Motor neuron (in vitro differentiated cells): ENCODE results near the gene FAIM2. TPM values are rescaled to one million over a fixed set of nuclear protein-coding genes. Genes with fewer than 3 reads are reported as not detected.

Experiments
- ATAC-seq, 8 experiments: fragments of 200-7000 bp; cut with Tn5 transposase; replicated peaks in 6 of 8; 2 replicates each; pipeline ENCODE4 v1.8.0; 2021; ENCODE audit warnings: mild to moderate bottlenecking in 8 of 8, moderate library complexity in 8 of 8
- H3K27ac ChIP-seq, 2 donors: fragments of 250-450 bp; sonication (Bioruptor Pico); 2 replicates each; pipeline ENCODE4 v1.9.0; 2021; ENCODE audit warnings: antibody characterized with exemption in 2 of 2, mild to moderate bottlenecking in 2 of 2, moderate library complexity in 1 of 2
- H3K4me1 ChIP-seq, 2 donors: fragments of 250-450 bp; sonication (Bioruptor Pico); replicated peaks in 1 of 2; 2 replicates each; pipeline ENCODE4 v1.6.1; 2021; ENCODE audit warnings: antibody characterized with exemption in 2 of 2, mild to moderate bottlenecking in 2 of 2, moderate library complexity in 1 of 2
- H3K4me3 ChIP-seq, 5 donors: fragments of 250-450 bp; sonication (Bioruptor Pico); 2 replicates each; pipeline ENCODE4 v1.9.0; 2021; ENCODE audit warnings: antibody characterized with exemption in 5 of 5, mild to moderate bottlenecking in 5 of 5, moderate library complexity in 4 of 5
- WGBS, 10 experiments: fragments of 450-650 bp; shearing (Covaris generic); methylation state at CpG; one replicate each; pipeline ENCODE4 v1.0.0; 2022; 5-methylcytosine and 5-hydroxymethylcytosine counted together
- in situ Hi-C, 9 experiments: fragments of 400-800 bp; cut with MboI; loops; one replicate each; pipeline ENCODE4 v1.15.0; 2021; ENCODE audit warnings: low sequenced_read_pairs in 9 of 9, low pct_unique_long_range_greater_than_20kb in 2 of 9; ENCODE audit not compliant: unreplicated experiment in 9 of 9
- total RNA-seq, 8 experiments: library from RNA; unstranded; fragments of 300-600 nt; gene quantifications; 2 replicates each; pipeline versions ENCODE4 v1.2.3 to v1.2.4, GENCODE V29; 2022

FAIM2 gene
- total RNA-seq, 8 experiments from 2014 or later = 0.51 to 17.5 (median 15.6) TPM; not detected in 1

DNA sequence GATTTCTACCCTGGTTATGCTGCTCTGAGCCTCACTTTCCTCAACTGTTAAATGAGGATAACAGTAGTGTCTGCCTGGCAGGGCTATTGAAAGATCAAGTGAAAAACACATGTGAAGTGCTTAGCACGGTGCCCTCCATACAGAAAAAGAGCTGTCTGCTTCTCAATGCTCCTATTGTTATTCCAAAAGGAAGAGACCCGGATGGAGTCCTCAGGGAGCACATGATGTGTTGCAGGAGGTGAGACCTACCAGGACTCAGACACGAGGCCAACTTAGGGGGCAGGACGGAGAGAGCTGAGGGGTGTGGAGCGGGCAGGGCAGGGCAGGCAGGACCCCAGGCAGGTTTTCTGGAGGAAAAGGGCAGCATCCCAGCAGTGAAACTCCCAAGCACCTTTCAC lies 8.9 kb downstream of the FAIM2 start:
- Histone ChIP-seq H3K4me1 (peaks cover 9 to 11% of the 10 kb centered on the region in 2 donors), H3K27ac (peak overlapping the region in 1 of 2 donors; percentile 4), H3K4me3 (no peak overlapping the region)
- in situ Hi-C loops = no loop called here
- ATAC-seq = peak in 5 of 8 experiments; percentile 9 to 48 (median 32)
- WGBS, 10 experiments = 17 to 60% (median 40%) methylated on average over 1 to 4 of the region's 5 CpGs; no CpG with 5 or more reads in 6 of the 10 experiments

DNA sequence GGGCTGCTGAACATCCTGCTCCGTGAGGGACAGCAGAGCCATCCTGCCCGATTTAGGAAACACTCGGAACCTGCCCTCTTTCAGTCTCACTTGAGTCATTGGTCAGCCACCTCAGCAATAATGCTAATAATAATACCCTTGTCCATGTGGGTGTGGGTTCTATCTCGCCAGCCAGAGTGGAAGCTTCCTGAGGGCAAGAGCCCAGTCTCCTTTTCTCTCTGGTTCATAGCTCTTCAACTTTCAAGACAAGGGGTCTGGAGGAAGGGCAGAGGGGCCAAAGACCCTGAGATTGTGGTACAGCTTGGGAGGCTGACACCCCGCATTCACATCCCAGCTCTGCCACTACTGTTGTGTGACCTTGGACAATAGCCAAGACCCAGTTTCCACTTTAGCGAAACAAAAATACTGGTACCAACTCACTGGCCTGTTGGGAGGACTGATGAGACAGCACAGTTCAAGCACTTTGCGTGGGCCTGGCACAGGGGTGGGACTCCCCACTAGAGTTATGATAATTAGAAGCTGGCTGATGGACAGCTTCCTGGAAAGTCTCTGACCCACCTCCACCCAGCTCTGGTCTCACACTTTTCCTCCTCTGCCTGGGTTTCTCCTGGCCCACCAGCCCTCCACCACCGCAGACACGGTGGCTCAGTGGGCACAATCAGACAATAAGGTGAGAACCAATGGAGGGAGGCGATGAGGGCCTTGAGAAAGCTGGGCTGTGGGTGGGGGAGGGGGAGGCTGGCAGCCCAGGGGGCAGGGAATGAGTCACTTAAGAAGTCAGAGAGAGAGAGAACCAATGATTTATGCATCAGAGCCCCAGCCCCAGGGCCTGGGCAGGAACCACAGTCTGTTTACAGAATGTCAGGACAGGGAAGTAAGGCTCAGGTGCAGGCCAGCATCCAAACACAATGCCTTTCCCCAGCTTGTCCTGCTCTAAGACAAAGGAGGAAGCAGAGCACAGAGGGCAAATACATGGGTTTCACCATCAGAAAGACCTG lies 9.6 kb downstream of the FAIM2 start:
- peak; percentile 79 to 94 (median 84) for ATAC-seq
- Histone ChIP-seq H3K27ac (peak overlapping the region in 1 of 2 donors; percentile 4), H3K4me1 (peaks cover 9 to 11% of the 10 kb centered on the region in 2 donors), H3K4me3 (no peak overlapping the region)
- WGBS, 10 experiments = 76 to 100% (median 100%) methylated on average over 1 to 6 of the region's 10 CpGs; no CpG with 5 or more reads in 2 of the 10 experiments
- in situ Hi-C loops = no loop called here

- Histone ChIP-seq H3K4me1 (peaks cover 9 to 14% of the 10 kb centered on the region in 2 donors), H3K4me3 (no peak overlapping the region), H3K27ac (no peak overlapping the region)
- in situ Hi-C loops = no loop called here
- ATAC-seq = no peak
- WGBS, 10 experiments = 0 to 68% (median 30%) methylated on average over 1 to 3 of the region's 3 CpGs; no CpG with 5 or more reads in 1 of the 10 experiments
Observed at GRCh38 chr12:49892732-49893317, 10.9 kb downstream of the FAIM2 start.

DNA sequence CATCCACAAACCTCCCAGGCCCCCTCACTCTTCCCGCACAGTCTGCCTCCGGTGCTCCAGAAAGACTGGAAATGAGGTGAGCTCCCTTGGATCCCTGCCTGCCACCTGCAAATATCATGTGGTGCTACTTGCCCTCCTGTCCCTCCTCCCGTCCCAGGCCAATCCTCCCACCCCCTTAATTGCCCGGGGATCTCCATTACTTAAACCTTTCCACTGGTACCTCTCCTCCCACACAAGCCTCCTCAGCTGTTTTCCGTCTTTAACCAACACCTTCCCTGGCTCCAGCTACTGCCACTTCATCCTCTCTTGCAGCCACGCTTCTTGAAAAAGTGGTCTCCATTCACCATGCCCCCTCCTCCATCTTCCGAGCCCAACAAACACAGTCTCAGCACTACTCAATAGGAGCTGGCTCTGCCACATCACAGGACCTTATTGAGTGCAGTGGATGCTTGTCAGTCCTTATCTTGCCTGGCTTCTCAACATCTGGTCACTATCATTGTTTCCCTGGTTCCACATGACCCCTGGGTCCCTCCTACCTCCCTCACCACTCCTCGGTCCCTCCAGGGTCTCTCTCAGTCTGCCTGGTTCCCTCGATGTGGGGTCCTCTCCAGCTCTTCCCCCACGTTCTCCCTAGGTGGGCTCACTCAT lies 11.5 kb downstream of the FAIM2 start:
- no peak overlapping the region for H3K4me3 ChIP-seq
- H3K4me1 ChIP-seq = peaks cover 9 to 14% of the 10 kb centered on the region in 2 donors
- no peak overlapping the region for H3K27ac ChIP-seq
- no peak for ATAC-seq
- in situ Hi-C loops = no loop called here
- 0 to 100% (median 69%) methylated on average over 1 to 3 of the region's 10 CpGs; no CpG with 5 or more reads in 3 of the 10 experiments for WGBS, 10 experiments

DNA sequence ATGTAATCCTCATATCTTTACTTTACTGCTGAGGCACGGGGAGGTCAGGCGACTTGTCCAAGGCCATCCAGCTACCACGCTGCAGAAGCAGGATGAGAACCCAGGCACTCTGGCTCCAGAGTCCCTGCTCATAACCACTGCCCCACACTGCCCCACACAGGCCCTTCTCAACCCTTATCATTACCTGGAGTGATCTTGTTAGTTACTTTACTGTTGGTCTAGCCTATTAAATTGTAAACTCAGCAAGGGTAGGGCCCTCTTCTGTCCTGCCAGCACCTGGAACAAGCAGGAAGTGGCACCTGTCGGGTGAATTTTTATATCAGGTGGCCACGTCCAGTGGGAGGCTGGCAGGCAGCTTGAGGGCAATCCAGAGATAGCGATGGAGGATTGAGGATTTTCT lies 12.2 kb downstream of the FAIM2 start:
- Histone ChIP-seq H3K4me1 (peaks cover 9 to 14% of the 10 kb centered on the region in 2 donors), H3K27ac (no peak overlapping the region), H3K4me3 (no peak overlapping the region)
- ATAC-seq = no peak
- in situ Hi-C loops = no loop called here
- 32 to 100% (median 59%) methylated on average over 1 to 6 of the region's 6 CpGs; no CpG with 5 or more reads in 3 of the 10 experiments for WGBS, 10 experiments

GRCh38 chr12:49891012-49891411 lies 12.7 kb downstream of the FAIM2 start:
- Histone ChIP-seq H3K4me3 (no peak overlapping the region), H3K4me1 (peaks cover 9 to 14% of the 10 kb centered on the region in 2 donors), H3K27ac (no peak overlapping the region)
- in situ Hi-C loops = no loop called here
- no peak for ATAC-seq
- 83% methylated on average over 1 of the region's 2 CpGs; no CpG with 5 or more reads in 9 of the 10 experiments for WGBS, 10 experiments

DNA sequence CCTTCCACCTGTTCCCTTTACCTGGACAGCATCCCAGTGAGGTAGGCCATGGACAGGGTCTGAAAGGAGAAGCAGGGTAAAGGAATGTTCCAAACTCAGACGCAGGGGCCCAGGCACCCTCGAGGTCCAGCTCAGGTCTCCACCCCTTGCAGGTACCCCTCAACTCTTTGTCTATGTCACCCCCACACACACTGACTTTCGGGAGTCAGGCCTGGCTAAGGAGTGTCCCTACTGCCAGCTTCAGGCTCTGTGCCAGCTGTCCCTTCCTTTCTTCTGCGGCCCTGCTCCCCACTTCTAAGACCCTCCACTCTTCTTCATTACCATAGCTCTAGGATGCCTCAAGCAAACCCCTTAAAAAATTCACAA lies 13.6 kb downstream of the FAIM2 start:
- ATAC-seq = no peak
- Histone ChIP-seq H3K4me1 (peaks cover 9 to 14% of the 10 kb centered on the region in 2 donors), H3K4me3 (no peak overlapping the region), H3K27ac (no peak overlapping the region)
- 0 to 100% (median 53%) methylated on average over 1 to 4 of the region's 4 CpGs; no CpG with 5 or more reads in 6 of the 10 experiments for WGBS, 10 experiments
- in situ Hi-C loops = no loop called here

- peaks cover 4 to 10% of the 10 kb centered on the region in 2 donors for H3K4me1 ChIP-seq
- WGBS, 10 experiments = 0% methylated on average over 2 of the region's 10 CpGs; no CpG with 5 or more reads in 9 of the 10 experiments
- H3K27ac ChIP-seq = no peak overlapping the region
- H3K4me3 ChIP-seq = no peak overlapping the region
- no peak for ATAC-seq
- in situ Hi-C loops = no loop called here
Observed at GRCh38 chr12:49889361-49890095, 14.2 kb downstream of the FAIM2 start.

GRCh38 chr12:49888461-49889151 lies 15.1 kb downstream of the FAIM2 start:
- Histone ChIP-seq H3K27ac (no peak overlapping the region), H3K4me1 (peaks cover 3 to 6% of the 10 kb centered on the region in 2 donors), H3K4me3 (no peak overlapping the region)
- 100% methylated on average over 1 of the region's 13 CpGs; no CpG with 5 or more reads in 9 of the 10 experiments for WGBS, 10 experiments
- in situ Hi-C loops = no loop called here
- peak in 1 of 8 experiments; percentile 7 for ATAC-seq

DNA sequence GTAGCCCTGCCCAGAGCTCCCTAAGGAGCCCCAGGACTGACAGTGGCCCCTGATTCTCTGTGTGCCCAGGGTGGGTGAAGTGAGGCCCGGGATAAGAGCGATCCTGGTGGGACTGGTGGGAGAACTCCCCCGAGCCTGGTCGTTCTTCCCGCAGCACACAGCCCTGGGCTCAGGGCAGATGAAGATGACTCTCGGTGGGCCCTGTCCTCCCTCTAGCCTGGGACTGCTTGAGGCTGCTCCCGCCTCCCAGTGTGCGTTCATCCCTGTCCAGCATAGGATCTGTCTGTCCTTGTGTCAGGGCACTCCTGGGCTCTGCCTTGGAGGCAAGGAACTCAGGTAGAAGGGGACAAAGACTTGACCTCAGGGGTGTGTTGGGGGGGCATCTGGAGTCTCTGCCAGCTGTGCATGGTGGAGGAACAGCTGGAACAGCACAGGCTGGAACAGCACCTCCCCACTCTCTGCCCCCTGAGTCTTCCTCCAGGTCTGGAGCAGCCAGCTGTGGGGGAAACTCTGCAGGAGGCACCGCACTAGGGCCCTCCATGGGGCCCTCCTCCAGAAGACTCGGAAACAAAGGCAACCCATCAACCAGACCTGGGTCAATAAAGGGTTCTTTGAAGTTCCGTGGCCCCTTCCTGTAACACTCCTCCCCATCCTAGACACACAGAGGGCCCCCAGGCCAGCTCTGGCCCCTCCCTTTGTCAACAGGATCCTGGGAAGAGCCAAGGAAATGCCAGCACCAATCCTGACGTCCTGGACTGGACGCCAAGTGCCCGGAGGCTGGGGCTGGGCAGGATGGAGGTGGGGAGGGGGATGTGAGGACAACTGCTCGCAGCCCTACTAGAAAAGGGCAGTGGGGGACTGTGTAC lies 15.9 kb downstream of the FAIM2 start:
- in situ Hi-C loops = no loop called here
- peak in 5 of 8 experiments; percentile 4 to 82 (median 26) for ATAC-seq
- Histone ChIP-seq H3K27ac (no peak overlapping the region), H3K4me3 (no peak overlapping the region), H3K4me1 (peaks cover 12 to 15% of the 10 kb centered on the region in 2 donors)
- 33 to 100% (median 70%) methylated on average over 1 to 8 of the region's 15 CpGs; no CpG with 5 or more reads in 5 of the 10 experiments for WGBS, 10 experiments

GRCh38 chr12:49887091-49887490 lies 16.6 kb downstream of the FAIM2 start:
- peaks cover 19 to 22% of the 10 kb centered on the region in 2 donors for H3K4me1 ChIP-seq
- WGBS, 10 experiments = 0 to 90% (median 74%) methylated on average over 1 to 5 of the region's 9 CpGs; no CpG with 5 or more reads in 3 of the 10 experiments
- in situ Hi-C loops = no loop called here
- no peak overlapping the region for H3K4me3 ChIP-seq
- ATAC-seq = no peak
- H3K27ac ChIP-seq = no peak overlapping the region
